Stomach (tissue), 9 donors: ENCODE data around the gene NR5A2. TPM values are rescaled to one million over a fixed set of nuclear protein-coding genes. Genes with fewer than 3 reads are reported as not detected.

ENCODE experiments used
- DNase-seq, 2 donors: peaks; one replicate each; pipeline versions ENCODE4 v3.0.0 to v3.0.0-alpha.2; 2013 to 2019
- H3K27ac ChIP-seq, 5 donors: fragments of 200-600 bp in 4 of 5; sonication (generic) in 4 of 5; one replicate each; pipeline ENCODE4 v1.5.1; 2013 to 2019; ENCODE audit warnings: mild to moderate bottlenecking in 1 of 5, moderate library complexity in 1 of 5
- H3K27me3 ChIP-seq, 3 donors: fragments of 200-600 bp; sonication (generic); one replicate each; pipeline ENCODE4 v1.5.1; 2017 to 2019; ENCODE audit warnings: mixed run types in 1 of 3
- H3K36me3 ChIP-seq, 4 donors: fragments of 200-600 bp; sonication (generic); 1 replicate in 3 of 4; 2 replicates in 1 of 4; pipeline ENCODE4 v1.5.1; 2016 to 2019
- H3K4me1 ChIP-seq, 4 donors: fragments of 200-600 bp; sonication (generic); one replicate each; pipeline ENCODE4 v1.5.1; 2016 to 2019
- H3K4me3 ChIP-seq, 4 donors: fragments of 200-600 bp; sonication (generic) in 3 of 4; one replicate each; pipeline ENCODE4 v1.5.1; 2016 to 2019; ENCODE audit warnings: mild to moderate bottlenecking in 1 of 4
- H3K9me3 ChIP-seq, 4 donors: fragments of 200-600 bp; sonication (generic); one replicate each; pipeline ENCODE4 v1.5.1; 2016 to 2019
- CTCF ChIP-seq, 7 experiments: fragments of 450-650 bp in 4 of 7; fragments of 200-600 bp in 3 of 7; sonication (generic) in 3 of 7; IDR thresholded peaks; one replicate each; pipeline ENCODE4 v1.5.1; 2016 to 2019; ENCODE audit warnings: antibody characterized with exemption in 7 of 7, control low read depth in 2 of 7, mild to moderate bottlenecking in 1 of 7
- EP300 ChIP-seq: sonication (generic); formaldehyde crosslinking; IDR thresholded peaks from one replicate; pipeline ENCODE4 v1.6.1; 2017; ENCODE audit warnings: antibody characterized with exemption
- POLR2A ChIP-seq, 4 donors: fragments of 450-650 bp; IDR thresholded peaks; one replicate each; pipeline ENCODE4 v1.6.1; 2016; ENCODE audit warnings: antibody characterized with exemption in 4 of 4, control low read depth in 2 of 4, mild to moderate bottlenecking in 1 of 4, moderate library complexity in 1 of 4
- POLR2AphosphoS5 ChIP-seq, 3 donors: sonication (generic); formaldehyde crosslinking; IDR thresholded peaks; one replicate each; pipeline ENCODE4 v1.6.1; 2016; ENCODE audit warnings: antibody characterized with exemption in 3 of 3
- WGBS, 5 donors: extraction: QIAGEN DNeasy Blood & Tissue Kit in 3 of 5; methylation state at CpG; one replicate each; pipeline versions ENCODE4 v1.1.5 to v1.1.7; 2013 to 2018; 5-methylcytosine and 5-hydroxymethylcytosine counted together
- intact Hi-C: fragments of 100-400 bp; cut with DNase I; formaldehyde crosslinking; loops from one replicate; pipeline ENCODE4 v1.15.1; 2023; ENCODE audit warnings: low total_unique reads
- polyA plus RNA-seq, 3 donors: library from polyadenylated mRNA; stranded (reverse); fragments of 200-250 nt; gene quantifications; one replicate each; pipeline ENCODE4 v1.2.3, GENCODE V29; 2013
- total RNA-seq, 5 donors: library from RNA; depleted of rRNA; stranded (reverse); fragments of >200 nt; gene quantifications; one replicate each; pipeline versions ENCODE4 v1.1.0 to v1.2.3, GENCODE V29; 2014 to 2016
- donor health status: healthy with polysubstance abuse.
- donor health status: Bipolar disorder and iron deficiency.
- donor health status: healthy.

NR5A2 gene
- total and polyA plus RNA-seq, 8 donors = 0.33 to 227 (median 0.46) TPM; not detected in 1

GRCh38 chr1:200082329-200082728, 54.8 kb downstream of the NR5A2 start:
- H3K27me3 ChIP-seq = peaks cover 0 to 2% (median 0%) of the 10 kb centered on the region in 3 donors
- H3K36me3 ChIP-seq = no peaks in the 10 kb centered on the region
- H3K4me1 ChIP-seq = no peaks in the 10 kb centered on the region
- DNase-seq = no peak
- no peak overlapping the region for H3K27ac ChIP-seq
- TF ChIP-seq POLR2A (IDR thresholded peaks at IDR 0.05) (no peak), EP300 (no peak), CTCF (IDR thresholded peaks at IDR 0.05) (no peak), POLR2AphosphoS5 (IDR thresholded peaks at IDR 0.05) (no peak)
- 54 to 80% (median 75%) methylated on average over 2 of the region's 2 CpGs for WGBS, 5 donors
- H3K4me3 ChIP-seq = no peak overlapping the region
- intact Hi-C loops = no loop called here
- no peaks in the 10 kb centered on the region for H3K9me3 ChIP-seq

GRCh38 chr1:200090252-200091159, 63.0 kb downstream of the NR5A2 start:
- no peaks in the 10 kb centered on the region for H3K9me3 ChIP-seq
- no peaks in the 10 kb centered on the region for H3K27me3 ChIP-seq
- DNase-seq = peak in 1 of 2 donors; percentile 33
- 60 to 64% (median 64%) methylated on average over 5 of the region's 5 CpGs for WGBS, 5 donors
- H3K4me3 ChIP-seq = no peak overlapping the region
- TF ChIP-seq CTCF (IDR thresholded peaks at IDR 0.05) (no peak), EP300 (no peak), POLR2A (IDR thresholded peaks at IDR 0.05) (no peak), POLR2AphosphoS5 (IDR thresholded peaks at IDR 0.05) (no peak)
- intact Hi-C loops = no loop called here
- peaks cover 0 to 3% (median 0%) of the 10 kb centered on the region in 4 donors for H3K4me1 ChIP-seq
- no peaks in the 10 kb centered on the region for H3K36me3 ChIP-seq
- H3K27ac ChIP-seq = no peak overlapping the region

GRCh38 chr1:200095057-200095577, 67.6 kb downstream of the NR5A2 start:
- no peak for TF ChIP-seq EP300
- TF ChIP-seq POLR2AphosphoS5 (IDR thresholded peaks at IDR 0.05) = no peak
- no peak for TF ChIP-seq POLR2A (IDR thresholded peaks at IDR 0.05)
- no peak for TF ChIP-seq CTCF (IDR thresholded peaks at IDR 0.05)
- no peak overlapping the region for H3K27ac ChIP-seq
- no peak for DNase-seq
- no peaks in the 10 kb centered on the region for H3K36me3 ChIP-seq
- no peaks in the 10 kb centered on the region for H3K27me3 ChIP-seq
- intact Hi-C loops = no loop called here
- H3K4me3 ChIP-seq = no peak overlapping the region
- no peaks in the 10 kb centered on the region for H3K9me3 ChIP-seq
- WGBS, 5 donors = 68 to 93% (median 84%) methylated on average over 2 of the region's 2 CpGs
- peaks cover 0 to 4% (median 1%) of the 10 kb centered on the region in 4 donors for H3K4me1 ChIP-seq

GRCh38 chr1:200096774-200097173, 69.3 kb downstream of the NR5A2 start:
- no peaks in the 10 kb centered on the region for H3K36me3 ChIP-seq
- no peak for DNase-seq
- H3K9me3 ChIP-seq = no peaks in the 10 kb centered on the region
- no peak overlapping the region for H3K27ac ChIP-seq
- H3K27me3 ChIP-seq = no peaks in the 10 kb centered on the region
- no peak overlapping the region for H3K4me3 ChIP-seq
- TF ChIP-seq POLR2A (IDR thresholded peaks at IDR 0.05) (no peak), CTCF (IDR thresholded peaks at IDR 0.05) (no peak), POLR2AphosphoS5 (IDR thresholded peaks at IDR 0.05) (no peak)
- 77 to 84% (median 80%) methylated on average over 3 of the region's 3 CpGs for WGBS, 5 donors
- intact Hi-C loops = no loop called here
- H3K4me1 ChIP-seq = peaks cover 0 to 4% (median 0%) of the 10 kb centered on the region in 4 donors
